Measurements from ENCODE around the gene FATE1. TPM values are rescaled to one million over a fixed set of nuclear protein-coding genes. Genes with fewer than 3 reads are reported as not detected.

Gene FATE1
- total RNA-seq, 4 donors from 2014 or later: not detected

GRCh38 chrX:151754641-151755215 is 38.9 kb downstream of the FATE1 start:
- Histone ChIP-seq H3K4me1 (peaks cover 0 to 18% (median 5%) of the 10 kb centered on the region in 3 donors), H3K4me3 (no peak overlapping the region), H3K27ac (peak overlapping the region in 2 of 4 donors; percentile 3 to 57), H3K27me3 (no peaks in the 10 kb centered on the region), H3K9me3 (no peaks in the 10 kb centered on the region), H3K36me3 (no peaks in the 10 kb centered on the region)
- TF ChIP-seq CTCF (IDR thresholded peaks at IDR 0.05) (no peak), POLR2A (IDR thresholded peaks at IDR 0.05) (no peak)
- intact Hi-C loops (cut with DNase I): loop anchor here (5.0 kb wide), 1 partner anchor 883 kb away; the partner anchor contains the start of gene GABRQ
- WGBS, 2 donors: 51 to 57% methylated on average over 5 to 11 of the region's 11 CpGs
- DNase-seq: no peak

- WGBS, 2 donors: 78 to 94% methylated on average over 2 to 11 of the region's 11 CpGs
- DNase-seq: no peak
- TF ChIP-seq POLR2A (IDR thresholded peaks at IDR 0.05) (no peak), CTCF (IDR thresholded peaks at IDR 0.05) (no peak)
- no peaks in the 10 kb centered on the region for H3K27me3 ChIP-seq
- peaks cover 0 to 4% (median 0%) of the 10 kb centered on the region in 3 donors for H3K4me1 ChIP-seq
- H3K36me3 ChIP-seq: no peaks in the 10 kb centered on the region
- H3K4me3 ChIP-seq: no peak overlapping the region
- H3K27ac ChIP-seq: no peak overlapping the region
- H3K9me3 ChIP-seq: no peaks in the 10 kb centered on the region
- intact Hi-C loops (cut with DNase I): no loop called here
Observed at GRCh38 chrX:151759041-151759708, 43.3 kb downstream of the FATE1 start.

- H3K9me3 ChIP-seq: no peaks in the 10 kb centered on the region
- H3K4me3 ChIP-seq: no peak overlapping the region
- H3K27me3 ChIP-seq: no peaks in the 10 kb centered on the region
- H3K4me1 ChIP-seq: no peaks in the 10 kb centered on the region
- intact Hi-C loops (cut with DNase I): no loop called here
- no peak for DNase-seq
- no peak for TF ChIP-seq CTCF (IDR thresholded peaks at IDR 0.05)
- TF ChIP-seq POLR2A (IDR thresholded peaks at IDR 0.05): no peak
- no peak overlapping the region for H3K27ac ChIP-seq
- 47% methylated on average over 2 of the region's 2 CpGs; no CpG with 5 or more reads in 1 of the 2 donors for WGBS, 2 donors
- H3K36me3 ChIP-seq: no peaks in the 10 kb centered on the region
Observed at GRCh38 chrX:151762802-151763201, 47.0 kb downstream of the FATE1 start.

- Histone ChIP-seq H3K27ac (no peak overlapping the region), H3K36me3 (no peaks in the 10 kb centered on the region), H3K27me3 (no peaks in the 10 kb centered on the region), H3K4me3 (no peak overlapping the region), H3K4me1 (no peaks in the 10 kb centered on the region), H3K9me3 (no peaks in the 10 kb centered on the region)
- no peak for DNase-seq
- WGBS, 2 donors: 71% methylated on average over 2 of the region's 8 CpGs; no CpG with 5 or more reads in 1 of the 2 donors
- TF ChIP-seq POLR2A (IDR thresholded peaks at IDR 0.05): no peak
- TF ChIP-seq CTCF (IDR thresholded peaks at IDR 0.05): no peak
- intact Hi-C loops (cut with DNase I): no loop called here
Observed at GRCh38 chrX:151763711-151764110, 47.9 kb downstream of the FATE1 start.

GRCh38 chrX:151765026-151765425 is 49.2 kb downstream of the FATE1 start:
- Histone ChIP-seq H3K27me3 (no peaks in the 10 kb centered on the region), H3K4me1 (no peaks in the 10 kb centered on the region), H3K9me3 (no peaks in the 10 kb centered on the region), H3K36me3 (no peaks in the 10 kb centered on the region), H3K4me3 (no peak overlapping the region), H3K27ac (no peak overlapping the region)
- intact Hi-C loops (cut with DNase I): no loop called here
- no peak for DNase-seq
- TF ChIP-seq POLR2A (IDR thresholded peaks at IDR 0.05): no peak
- no peak for TF ChIP-seq CTCF (IDR thresholded peaks at IDR 0.05)
- no CpG with 5 or more reads among the region's 2 CpGs for WGBS, 2 donors

Data from esophagus squamous epithelium (tissue), 5 donors.